ENCODE results near the gene FBXO28. TPM values are rescaled to one million over a fixed set of nuclear protein-coding genes. Genes with fewer than 3 reads are reported as not detected.

The FBXO28 gene
- total and polyA plus RNA-seq, 10 of the 15 experiments (the other 5 are each of a cell fraction or from before 2014, with no cell fraction given) = 4.3 to 23.2 (median 18.4) TPM

GRCh38 chr1:224173523-224173922, 59.6 kb downstream of the FBXO28 start (continued):
- no peak for TF ChIP-seq ETV6 (conservative IDR thresholded peaks at IDR 0.05 in 1 of 2, IDR thresholded peaks at IDR 0.05 in 1 of 2; ENCODE audit: borderline replicate concordance in 1 of 2, low read depth in 1 of 2)
- TF ChIP-seq TCF7 (IDR thresholded peaks at IDR 0.05; ENCODE audit: borderline replicate concordance) = no peak
- TF ChIP-seq IRF4 (IDR thresholded peaks at IDR 0.05; ENCODE audit: low read depth, low read length) = no peak
- TF ChIP-seq USF1 (IDR thresholded peaks at IDR 0.05; ENCODE audit: borderline replicate concordance, extremely low read length, insufficient read depth, low read depth, low read length) = no peak

GRCh38 chr1:224175617-224176016, 61.7 kb downstream of the FBXO28 start:
- SMC1A ChIA-PET (ENCODE audit: uncharacterized antibody, unreplicated experiment) = no interaction called here
- in situ Hi-C loops (cut with MboI) = no loop called here
- Histone ChIP-seq H3K27me3 (replicated peaks in 1 of 2; ENCODE audit: control insufficient read depth in 2 of 2, insufficient read depth in 2 of 2, low read length in 1 of 2) (no peaks in the 10 kb centered on the region), H3K4me2 (ENCODE audit: control insufficient read depth, insufficient read depth) (no peak overlapping the region), H3K27ac (ENCODE audit: control insufficient read depth, insufficient read depth) (no peak overlapping the region), H2AFZ (ENCODE audit: control insufficient read depth, low read depth, low read length) (no peak overlapping the region), H3K4me1 (ENCODE audit: control insufficient read depth, insufficient read depth, low read length) (no peaks in the 10 kb centered on the region; the same call in 1 of the 2 replicates), H4K20me1 (ENCODE audit: control insufficient read depth, insufficient read depth) (no peaks in the 10 kb centered on the region), H3K9me3 (replicated peaks; ENCODE audit: control insufficient read depth, insufficient read depth, low read length) (peaks cover under 1% of the 10 kb centered on the region; the same call in 1 of the 3 replicates), H3K9ac (ENCODE audit: control insufficient read depth, insufficient read depth, low read length) (no peak overlapping the region), H3K4me3 (no peak overlapping the region), H3K36me3 (ENCODE audit: control insufficient read depth in 2 of 2, insufficient read depth in 2 of 2, low read length in 1 of 2) (no peaks in the 10 kb centered on the region), H3K79me2 (ENCODE audit: control insufficient read depth, insufficient read depth, low read length) (no peaks in the 10 kb centered on the region)
- intact Hi-C loops (cut with micrococcal nuclease; ENCODE audit: unreplicated experiment) = no loop called here
- no TSS peak for BruUV-seq (replicated peaks)
- DNase-seq (ENCODE audit: low read depth, low spot score) = no peak
- 79% methylated on average over 21 of the region's 21 CpGs for WGBS (ENCODE audit: insufficient coverage, insufficient replicate concordance, low lambda C conversion rate, missing lambda C conversion rate)
- TF ChIP-seq NR2C1 (IDR thresholded peaks at IDR 0.05) (no peak), POLR2AphosphoS5 (IDR thresholded peaks at IDR 0.05; ENCODE audit: low read length) (no peak), MYB (IDR thresholded peaks at IDR 0.05; ENCODE audit: borderline replicate concordance, low read depth, low read length) (no peak), SMARCA5 (IDR thresholded peaks at IDR 0.05) (no peak), ZBED1 (IDR thresholded peaks at IDR 0.05; ENCODE audit: borderline replicate concordance) (no peak), BCL3 (IDR thresholded peaks at IDR 0.05; ENCODE audit: borderline replicate concordance, insufficient read depth, low read depth, low read length, poor library complexity, severe bottlenecking) (no peak), YBX1 (IDR thresholded peaks at IDR 0.05) (no peak), ZBTB4 (CRISPR knock-in tag; IDR thresholded peaks at IDR 0.05) (no peak), RUNX3 (IDR thresholded peaks at IDR 0.05; ENCODE audit: low read length) (no peak), SREBF1 (IDR thresholded peaks at IDR 0.05; ENCODE audit: low read length) (no peak), BHLHE40 (IDR thresholded peaks at IDR 0.05; ENCODE audit: borderline replicate concordance in 1 of 2, low read depth in 2 of 2, low read length in 1 of 2) (no peak)
- RAD21 ChIA-PET (ENCODE audit: unreplicated experiment) = no interaction called here
- FAIRE-seq = no peak
- POLR2A ChIA-PET = no interaction called here
- peak; percentile 22 for ATAC-seq
- CTCF ChIA-PET = no interaction called here
